ENCODE data around the gene JADE2. TPM values are rescaled to one million over a fixed set of nuclear protein-coding genes. Genes with fewer than 3 reads are reported as not detected.

The JADE2 gene
- 19.2 and 31.1 TPM in 2 replicates for total RNA-seq
- polyA plus RNA-seq = 11.6 and 12.0 TPM in 2 replicates
- polyA plus RNA-seq (2011; cell fraction: cytosol; rRNA removed) = 8.5 and 10.9 TPM in 2 replicates
- 14.2 and 14.8 TPM in 2 replicates for polyA plus RNA-seq (2011; cell fraction: nucleus; rRNA removed)
- polyA plus RNA-seq (2012) = 10.5 and 12.9 TPM in 2 replicates
- polyA minus RNA-seq = 20.0 and 23.9 TPM in 2 replicates
- 43.5 TPM for polyA minus RNA-seq (2011; cell fraction: cytosol; rRNA and poly(A)+ RNA removed)
- 8.1 and 14.9 TPM in 2 replicates for polyA minus RNA-seq (2011; cell fraction: nucleus; rRNA and poly(A)+ RNA removed)
- Bru-seq, nascent RNA = percentile 53 among the genes with signal in this experiment
- BruChase-seq, experiment 1, labeled RNA remaining after a 6-hour chase = percentile 55 among the genes with signal in this experiment
- BruChase-seq, experiment 2, labeled RNA remaining after a 2-hour chase = percentile 53 among the genes with signal in this experiment
- long read RNA-seq, partial matches to known transcripts = 4 of 11 reads
- long read RNA-seq, other reads (novel, unspliced or antisense) = 7 of 11 reads

- Histone ChIP-seq H4K20me1 (replicated peaks; ENCODE audit: control insufficient read depth, extremely low read depth, insufficient read depth, low read length) (no peaks in the 10 kb centered on the region), H2AFZ (ENCODE audit: low read depth, low read length) (peak within 1 kb of the TSS; percentile 59), H3K9me1 (replicated peaks; ENCODE audit: control insufficient read depth, extremely low read depth, insufficient read depth, low read length) (no peaks in the 10 kb centered on the region), H3K4me1 (ENCODE audit: control insufficient read depth, extremely low read depth, insufficient read depth, low read length) (peaks cover 20% of the 10 kb centered on the region), H3K4me3 (replicated peaks in 1 of 3; ENCODE audit: insufficient read depth in 1 of 3, low read depth in 1 of 3, low read length in 3 of 3) (peak within 1 kb of the TSS; percentile 64 to 76 (median 71)), H3K27me3 (ENCODE audit: control insufficient read depth in 2 of 2, insufficient read depth in 2 of 2, low read length in 2 of 2) (peaks cover 4 to 9% of the 10 kb centered on the region in 2 experiments), H3K36me3 (ENCODE audit: control insufficient read depth in 2 of 2, extremely low read depth in 1 of 2, insufficient read depth in 2 of 2, low read length in 2 of 2) (no peaks in the 10 kb centered on the region), H3K9ac (replicated peaks; ENCODE audit: extremely low read depth, insufficient read depth, low read length) (peak within 1 kb of the TSS; percentile 78), H3K4me2 (ENCODE audit: insufficient read depth, low read length) (peak within 1 kb of the TSS; percentile 83), H3K79me2 (ENCODE audit: control insufficient read depth, insufficient read depth, low read length) (peaks cover 21% of the 10 kb centered on the region), H3K9me3 (replicated peaks; ENCODE audit: control insufficient read depth, insufficient read depth, low read length) (no peaks in the 10 kb centered on the region), H3K27ac (ENCODE audit: insufficient read depth, low read depth, low read length) (peak within 1 kb of the TSS; percentile 45)
- no peak for TF ChIP-seq CTCF (IDR thresholded peaks at IDR 0.05; ENCODE audit: extremely low read depth in 1 of 2, insufficient read depth in 1 of 2, low read depth in 1 of 2, low read length in 2 of 2)
- no peak for TF ChIP-seq POLR2A (IDR thresholded peaks at IDR 0.05; ENCODE audit: low read depth, low read length)
- TF ChIP-seq POLR2AphosphoS5 (IDR thresholded peaks at IDR 0.05; ENCODE audit: insufficient read depth, low read depth, low read length) = peak; percentile 30
- no peak for TF ChIP-seq EZH2 (IDR thresholded peaks at IDR 0.05; ENCODE audit: borderline replicate concordance, low read depth, low read length, severe bottlenecking)
- no TSS peak for BruUV-seq (replicated peaks)
- intact Hi-C loops (cut with micrococcal nuclease) (no loop called here), dilution Hi-C loops (cut with MboI; ENCODE audit: extremely low pct_ligation_motif_present, low sequenced_read_pairs) (no loop called here)
- ChIA-PET POLR2A (interaction anchor here (0.6 to 2.1 kb wide), 8 partner anchors 22 to 117 kb away, joined by 3 to 11 read pairs (median 4); partner anchors contain the start of gene CDKN2AIPNL), CTCF (interaction anchor here (0.6 to 7.4 kb wide), 15 partner anchors 9 to 221 kb away, joined by 3 to 90 read pairs (median 7); partner anchors contain the start of gene CDKN2AIPNL)
- FAIRE-seq (no peak), DNase-seq (ENCODE audit: low read depth, low spot score) (peak; percentile 74)
Observed at GRCh38 chr5:134524826-134525682, at the start of gene JADE2. JADE2 (plus strand) TSS chr5:134525670; CDS start chr5:134535858, 10,188 bp downstream.
